ENCODE results near the gene RAD9A. TPM values are rescaled to one million over a fixed set of nuclear protein-coding genes. Genes with fewer than 3 reads are reported as not detected.

Gene RAD9A
- total and polyA plus RNA-seq, 2 experiments from 2014 or later = 13.9 to 17.0 TPM

- TF ChIP-seq ZNF462 (CRISPR knock-in tag; IDR thresholded peaks at IDR 0.05) (no peak), REST (IDR thresholded peaks at IDR 0.05; ENCODE audit: unreplicated experiment) (no peak), EZH2 (IDR thresholded peaks at IDR 0.05; ENCODE audit: low read depth, unreplicated experiment) (no peak), NANOG (IDR thresholded peaks at IDR 0.05; ENCODE audit: borderline replicate concordance) (no peak), JUNB (IDR thresholded peaks at IDR 0.05; ENCODE audit: unreplicated experiment) (no peak)
Measured at GRCh38 chr11:67398661-67399563, 7.1 kb downstream of the RAD9A start (continued).

Data from GM23338 (cell line).